ENCODE data around the gene PTGER3. TPM values are rescaled to one million over a fixed set of nuclear protein-coding genes. Genes with fewer than 3 reads are reported as not detected.

PTGER3 gene
- total and polyA plus RNA-seq, 10 of the 15 experiments (the other 5 are each of a cell fraction or from before 2014, with no cell fraction given) = under 0.01 to 0.04 (median 0.02) TPM; not detected in 7

- in situ Hi-C loops (cut with MboI) = no loop called here
- POLR2A ChIA-PET = no interaction called here
- no TSS peak for BruUV-seq (replicated peaks)
Observed at GRCh38 chr1:71044833-71045232, 2.8 kb downstream of the PTGER3 start.

GRCh38 chr1:71043065-71043464 lies 4.6 kb downstream of the PTGER3 start:
- intact Hi-C loops (cut with micrococcal nuclease; ENCODE audit: unreplicated experiment) (no loop called here), in situ Hi-C loops (cut with MboI) (no loop called here)
- peaks cover 7 to 8% of the 10 kb centered on the region in 2 experiments for H3K27me3 ChIP-seq (replicated peaks in 1 of 2; ENCODE audit: control insufficient read depth in 2 of 2, insufficient read depth in 2 of 2, low read length in 1 of 2)
- no peaks in the 10 kb centered on the region for H3K9me3 ChIP-seq (replicated peaks; ENCODE audit: control insufficient read depth, insufficient read depth, low read length)
- H3K27ac ChIP-seq (ENCODE audit: control insufficient read depth, insufficient read depth) = no peak overlapping the region
- DNase-seq (ENCODE audit: low read depth, low spot score) = no peak
- no peak for ATAC-seq
- no peaks in the 10 kb centered on the region for H4K20me1 ChIP-seq (ENCODE audit: control insufficient read depth, insufficient read depth)
- no peak overlapping the region for H2AFZ ChIP-seq (ENCODE audit: control insufficient read depth, low read depth, low read length)
- ChIA-PET CTCF (interaction anchor here (1.0 kb wide), 1 partner anchor 515 kb away, joined by 4 read pairs; no protein-coding TSS in a partner anchor), SMC1A (ENCODE audit: uncharacterized antibody, unreplicated experiment) (interaction anchor here (1.2 kb wide), 1 partner anchor 43 kb away, joined by 3 read pairs; no protein-coding TSS in a partner anchor), RAD21 (ENCODE audit: unreplicated experiment) (no interaction called here), POLR2A (no interaction called here)
- H3K79me2 ChIP-seq (ENCODE audit: control insufficient read depth, insufficient read depth, low read length) = no peaks in the 10 kb centered on the region
- no TSS peak for BruUV-seq (replicated peaks)
- no peak overlapping the region for H3K4me2 ChIP-seq (ENCODE audit: control insufficient read depth, insufficient read depth)
- no peaks in the 10 kb centered on the region for H3K36me3 ChIP-seq (ENCODE audit: control insufficient read depth in 2 of 2, insufficient read depth in 2 of 2, low read length in 1 of 2)
- no peak overlapping the region for H3K9ac ChIP-seq (ENCODE audit: control insufficient read depth, insufficient read depth, low read length)
- no peak for TF ChIP-seq BCL11A (IDR thresholded peaks at IDR 0.05; ENCODE audit: low read depth, low read length)
- no peak for TF ChIP-seq ATF2 (IDR thresholded peaks at IDR 0.05; ENCODE audit: low read length)
- TF ChIP-seq POU2F2 (IDR thresholded peaks at IDR 0.05; ENCODE audit: borderline replicate concordance, low read depth, low read length) = no peak
- TF ChIP-seq IKZF2 (IDR thresholded peaks at IDR 0.05) = no peak
- FAIRE-seq = no peak
- no peak overlapping the region for H3K4me3 ChIP-seq
- H3K4me1 ChIP-seq (ENCODE audit: control insufficient read depth, insufficient read depth, low read length) = no peaks in the 10 kb centered on the region

More at GRCh38 chr1:71044833-71045232, 2.8 kb downstream of the PTGER3 start:
- WGBS (ENCODE audit: insufficient coverage, insufficient replicate concordance, low lambda C conversion rate, missing lambda C conversion rate) = 31% methylated on average over 1 of the region's 1 CpG
- no peaks in the 10 kb centered on the region for H3K9me3 ChIP-seq (replicated peaks; ENCODE audit: control insufficient read depth, insufficient read depth, low read length)
- H3K4me2 ChIP-seq (ENCODE audit: control insufficient read depth, insufficient read depth) = no peak overlapping the region
- ATAC-seq = no peak
- TF ChIP-seq CREB1 (IDR thresholded peaks at IDR 0.05; ENCODE audit: low read depth) (no peak), SMARCA5 (IDR thresholded peaks at IDR 0.05) (no peak), RAD21 (IDR thresholded peaks at IDR 0.05; ENCODE audit: insufficient read depth, low read depth, low read length) (no peak), TCF12 (IDR thresholded peaks at IDR 0.05; ENCODE audit: low read depth, low read length) (no peak), KAT2A (conservative IDR thresholded peaks at IDR 0.05; ENCODE audit: control insufficient read depth, low read depth, low read length) (no peak), TCF7 (IDR thresholded peaks at IDR 0.05; ENCODE audit: borderline replicate concordance) (no peak), MLLT1 (IDR thresholded peaks at IDR 0.05) (no peak), NRF1 (conservative IDR thresholded peaks at IDR 0.05; ENCODE audit: low read depth, low read length) (no peak), CHD4 (IDR thresholded peaks at IDR 0.05) (no peak), HCFC1 (IDR thresholded peaks at IDR 0.05; ENCODE audit: low read length) (no peak)
- H3K4me3 ChIP-seq = no peak overlapping the region
- no peak overlapping the region for H3K27ac ChIP-seq (ENCODE audit: control insufficient read depth, insufficient read depth)
- FAIRE-seq = no peak
- intact Hi-C loops (cut with micrococcal nuclease; ENCODE audit: unreplicated experiment) = no loop called here
- no peaks in the 10 kb centered on the region for H3K4me1 ChIP-seq (ENCODE audit: control insufficient read depth, insufficient read depth, low read length)
- no peaks in the 10 kb centered on the region for H4K20me1 ChIP-seq (ENCODE audit: control insufficient read depth, insufficient read depth)
- H3K27me3 ChIP-seq (replicated peaks in 1 of 2; ENCODE audit: control insufficient read depth in 2 of 2, insufficient read depth in 2 of 2, low read length in 1 of 2) = peaks cover 7 to 8% of the 10 kb centered on the region in 2 experiments
- no peak for DNase-seq (ENCODE audit: low read depth, low spot score)
- no peaks in the 10 kb centered on the region for H3K36me3 ChIP-seq (ENCODE audit: control insufficient read depth in 2 of 2, insufficient read depth in 2 of 2, low read length in 1 of 2)
- ChIA-PET SMC1A (ENCODE audit: uncharacterized antibody, unreplicated experiment) (no interaction called here), RAD21 (ENCODE audit: unreplicated experiment) (no interaction called here), CTCF (no interaction called here)
- H2AFZ ChIP-seq (ENCODE audit: control insufficient read depth, low read depth, low read length) = no peak overlapping the region
- H3K9ac ChIP-seq (ENCODE audit: control insufficient read depth, insufficient read depth, low read length) = no peak overlapping the region
- H3K79me2 ChIP-seq (ENCODE audit: control insufficient read depth, insufficient read depth, low read length) = no peaks in the 10 kb centered on the region

Data from GM12878 (cell line).